Sigmoid colon (tissue), 7 donors: ENCODE data around the gene HS6ST2. TPM values are rescaled to one million over a fixed set of nuclear protein-coding genes. Genes with fewer than 3 reads are reported as not detected.
"Not testable (repeated sequence)": the region's sequence is repeated elsewhere in the genome, so short reads cannot be mapped to it uniquely, and the experiment has no call there.

Source experiments
- DNase-seq: peaks from one replicate; pipeline ENCODE4 v3.0.0-alpha.2; 2019
- H3K27ac ChIP-seq, 4 donors: fragments of 200-600 bp; sonication (generic); one replicate each; pipeline ENCODE4 v1.5.1; 2016 to 2019; ENCODE audit warnings: mild to moderate bottlenecking in 1 of 4
- H3K27me3 ChIP-seq, 3 donors: fragments of 200-600 bp; sonication (generic); one replicate each; pipeline ENCODE4 v1.5.1; 2019; ENCODE audit warnings: mild to moderate bottlenecking in 1 of 3
- H3K36me3 ChIP-seq, 4 donors: fragments of 200-600 bp; sonication (generic); one replicate each; pipeline ENCODE4 v1.5.1; 2016 to 2019
- H3K4me1 ChIP-seq, 4 donors: fragments of 200-600 bp; sonication (generic); one replicate each; pipeline ENCODE4 v1.5.1; 2017 to 2019
- H3K4me3 ChIP-seq, 4 donors: fragments of 200-600 bp; sonication (generic); one replicate each; pipeline ENCODE4 v1.5.1; 2017 to 2019; ENCODE audit warnings: mild to moderate bottlenecking in 2 of 4, moderate library complexity in 1 of 4
- H3K9me3 ChIP-seq, 4 donors: fragments of 200-600 bp in 3 of 4; sonication (generic) in 3 of 4; one replicate each; pipeline versions ENCODE4 v1.5.1 to v1.6.1; 2013 to 2019
- EP300 ChIP-seq, 4 donors: sonication (generic); formaldehyde crosslinking; IDR thresholded peaks; one replicate each; pipeline ENCODE4 v1.6.1; 2017; ENCODE audit warnings: antibody characterized with exemption in 4 of 4
- POLR2A ChIP-seq, 2 donors: fragments of 450-650 bp; IDR thresholded peaks; one replicate each; pipeline ENCODE4 v1.6.1; 2016; ENCODE audit warnings: antibody characterized with exemption in 2 of 2, mild to moderate bottlenecking in 2 of 2, moderate library complexity in 2 of 2
- POLR2AphosphoS5 ChIP-seq, 4 donors: sonication (generic); formaldehyde crosslinking; IDR thresholded peaks; one replicate each; pipeline ENCODE4 v1.6.1; 2017; ENCODE audit warnings: antibody characterized with exemption in 4 of 4
- WGBS, 2 donors: extraction: QIAGEN DNeasy Blood & Tissue Kit; methylation state at CpG; one replicate each; pipeline ENCODE4 v1.1.7; 2013; 5-methylcytosine and 5-hydroxymethylcytosine counted together
- intact Hi-C: fragments of 100-400 bp; cut with DNase I; formaldehyde crosslinking; loops from one replicate; pipeline ENCODE4 v1.15.1; 2023
- polyA plus RNA-seq, 3 donors: library from polyadenylated mRNA; stranded (reverse); fragments of 200-250 nt; gene quantifications; one replicate each; pipeline ENCODE4 v1.2.3, GENCODE V29; 2013
- total RNA-seq, 4 donors: library from RNA; depleted of rRNA; stranded (reverse); fragments of >200 nt; gene quantifications; one replicate each; pipeline ENCODE4 v1.1.0, GENCODE V29; 2016
- TF ChIP-seq, protein P1 (sequence below), 4 experiments: fragments of 450-650 bp in 3 of 4; fragments of 200-600 bp in 1 of 4; IDR thresholded peaks; one replicate each; pipeline ENCODE4 v1.5.1; 2016 to 2019; ENCODE audit warnings: antibody characterized with exemption in 4 of 4, mild to moderate bottlenecking in 3 of 4, moderate library complexity in 2 of 4
- donor health status: healthy with polysubstance abuse.
- donor health status: Bipolar disorder and iron deficiency.
- donor health status: healthy.

Gene HS6ST2
- total and polyA plus RNA-seq, 7 donors, result under 0.01 to 0.82 (median 0.27) TPM; not detected in 1

- Histone ChIP-seq H3K27ac (no peak overlapping the region), H3K9me3 (no peaks in the 10 kb centered on the region), H3K4me1 (no peaks in the 10 kb centered on the region), H3K4me3 (no peak overlapping the region), H3K27me3 (peaks cover 0 to 5% (median 0%) of the 10 kb centered on the region in 3 donors), H3K36me3 (no peaks in the 10 kb centered on the region)
- no peak for DNase-seq
- TF ChIP-seq, protein P1, sequence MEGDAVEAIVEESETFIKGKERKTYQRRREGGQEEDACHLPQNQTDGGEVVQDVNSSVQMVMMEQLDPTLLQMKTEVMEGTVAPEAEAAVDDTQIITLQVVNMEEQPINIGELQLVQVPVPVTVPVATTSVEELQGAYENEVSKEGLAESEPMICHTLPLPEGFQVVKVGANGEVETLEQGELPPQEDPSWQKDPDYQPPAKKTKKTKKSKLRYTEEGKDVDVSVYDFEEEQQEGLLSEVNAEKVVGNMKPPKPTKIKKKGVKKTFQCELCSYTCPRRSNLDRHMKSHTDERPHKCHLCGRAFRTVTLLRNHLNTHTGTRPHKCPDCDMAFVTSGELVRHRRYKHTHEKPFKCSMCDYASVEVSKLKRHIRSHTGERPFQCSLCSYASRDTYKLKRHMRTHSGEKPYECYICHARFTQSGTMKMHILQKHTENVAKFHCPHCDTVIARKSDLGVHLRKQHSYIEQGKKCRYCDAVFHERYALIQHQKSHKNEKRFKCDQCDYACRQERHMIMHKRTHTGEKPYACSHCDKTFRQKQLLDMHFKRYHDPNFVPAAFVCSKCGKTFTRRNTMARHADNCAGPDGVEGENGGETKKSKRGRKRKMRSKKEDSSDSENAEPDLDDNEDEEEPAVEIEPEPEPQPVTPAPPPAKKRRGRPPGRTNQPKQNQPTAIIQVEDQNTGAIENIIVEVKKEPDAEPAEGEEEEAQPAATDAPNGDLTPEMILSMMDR (IDR thresholded peaks at IDR 0.05), result no peak
- no peak for TF ChIP-seq EP300 (IDR thresholded peaks at IDR 0.05)
- no peak for TF ChIP-seq POLR2A (IDR thresholded peaks at IDR 0.05)
- no peak for TF ChIP-seq POLR2AphosphoS5 (IDR thresholded peaks at IDR 0.05)
- WGBS, 2 donors, result 93 to 94% methylated on average over 2 of the region's 2 CpGs
- intact Hi-C loops, result no loop called here
Observed at GRCh38 chrX:132990835-132991234, 32.4 kb upstream of the HS6ST2 start.

GRCh38 chrX:132986556-132986955 lies 28.1 kb upstream of the HS6ST2 start:
- H3K27me3 ChIP-seq, result peaks cover 0 to 7% (median 0%) of the 10 kb centered on the region in 3 donors
- H3K36me3 ChIP-seq, result no peaks in the 10 kb centered on the region
- no peaks in the 10 kb centered on the region for H3K9me3 ChIP-seq
- H3K27ac ChIP-seq, result no peak overlapping the region
- H3K4me3 ChIP-seq, result no peak overlapping the region
- intact Hi-C loops, result no loop called here
- DNase-seq, result no peak
- no peaks in the 10 kb centered on the region for H3K4me1 ChIP-seq
- TF ChIP-seq POLR2AphosphoS5 (IDR thresholded peaks at IDR 0.05) (no peak), EP300 (IDR thresholded peaks at IDR 0.05) (no peak), POLR2A (IDR thresholded peaks at IDR 0.05) (no peak)
- TF ChIP-seq, protein P1 (IDR thresholded peaks at IDR 0.05), result no peak

DNA sequence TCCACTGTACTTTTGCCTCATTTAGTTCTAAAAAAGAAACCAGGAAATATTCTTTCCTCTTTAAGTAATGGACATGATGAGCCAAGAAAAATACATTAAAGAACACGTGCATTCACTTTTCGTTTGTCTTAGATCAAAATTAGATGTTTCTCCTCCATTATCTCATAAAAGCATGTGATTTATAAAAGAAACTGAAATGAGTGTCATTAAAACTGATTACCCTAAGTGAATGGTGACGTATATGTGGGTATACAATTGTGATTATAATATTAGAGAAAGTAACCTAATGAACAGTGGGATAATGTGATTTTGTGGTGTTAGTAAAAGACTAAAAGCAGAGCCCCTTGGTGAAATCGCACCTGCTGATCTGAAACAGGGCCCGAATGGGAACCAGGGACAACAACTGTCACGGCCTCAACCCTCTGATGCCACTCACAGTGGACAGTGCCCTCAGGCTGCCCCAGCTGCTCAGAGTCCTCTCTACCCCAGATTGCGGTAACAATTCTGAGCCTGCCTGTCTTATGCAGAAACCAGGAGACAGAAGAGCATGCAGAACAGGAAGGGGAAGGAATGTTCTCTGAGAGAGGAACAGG lies 25.7 kb upstream of the HS6ST2 start:
- Histone ChIP-seq H3K36me3 (no peaks in the 10 kb centered on the region), H3K27me3 (peaks cover 0 to 2% (median 0%) of the 10 kb centered on the region in 3 donors), H3K27ac (no peak overlapping the region), H3K4me1 (no peaks in the 10 kb centered on the region), H3K9me3 (no peaks in the 10 kb centered on the region), H3K4me3 (no peak overlapping the region)
- WGBS, 2 donors, result 80 to 84% methylated on average over 7 of the region's 7 CpGs
- DNase-seq, result no peak
- intact Hi-C loops, result no loop called here
- TF ChIP-seq POLR2A (IDR thresholded peaks at IDR 0.05), result no peak
- no peak for TF ChIP-seq POLR2AphosphoS5 (IDR thresholded peaks at IDR 0.05)
- TF ChIP-seq, protein P1 (IDR thresholded peaks at IDR 0.05), result no peak
- no peak for TF ChIP-seq EP300 (IDR thresholded peaks at IDR 0.05)

DNA sequence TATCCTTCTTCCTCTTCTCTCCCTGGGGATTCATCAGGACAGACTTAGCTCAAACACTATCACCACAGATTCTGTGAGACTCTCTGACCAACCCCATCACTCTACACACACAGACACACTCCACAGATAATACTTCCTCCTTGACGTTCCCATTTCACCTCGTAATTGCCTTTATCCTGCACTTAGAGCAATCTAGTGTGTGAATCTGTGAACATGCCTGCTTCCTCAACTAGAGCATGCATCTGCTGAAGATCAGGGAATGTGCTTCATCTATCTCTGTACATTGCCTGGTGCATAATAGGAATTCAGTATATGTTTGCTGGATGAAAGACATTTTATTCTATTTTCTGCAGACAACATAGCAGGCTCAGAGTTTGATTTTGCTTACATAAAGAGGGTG lies 25.1 kb upstream of the HS6ST2 start:
- Histone ChIP-seq H3K27ac (no peak overlapping the region), H3K4me3 (no peak overlapping the region), H3K9me3 (no peaks in the 10 kb centered on the region), H3K4me1 (no peaks in the 10 kb centered on the region), H3K27me3 (peaks cover 0 to 2% (median 0%) of the 10 kb centered on the region in 3 donors), H3K36me3 (no peaks in the 10 kb centered on the region)
- no peak for DNase-seq
- TF ChIP-seq EP300 (IDR thresholded peaks at IDR 0.05) (no peak), POLR2A (IDR thresholded peaks at IDR 0.05) (no peak), POLR2AphosphoS5 (IDR thresholded peaks at IDR 0.05) (no peak)
- TF ChIP-seq, protein P1 (IDR thresholded peaks at IDR 0.05), result no peak
- intact Hi-C loops, result no loop called here
- 6 to 18% methylated on average over 2 of the region's 2 CpGs for WGBS, 2 donors

GRCh38 chrX:132980035-132980434 lies 21.6 kb upstream of the HS6ST2 start:
- H3K27ac ChIP-seq, H3K9me3 ChIP-seq, H3K4me1 ChIP-seq, DNase-seq, H3K4me3 ChIP-seq, H3K27me3 ChIP-seq, H3K36me3 ChIP-seq, intact Hi-C loops: not testable (repeated sequence)
- WGBS, 2 donors, result 94 to 97% methylated on average over 2 of the region's 2 CpGs
